HG03565 (cell line): ENCODE data around the gene CENPA.

Experiments used
- ATAC-seq: cut with Tn5 transposase; IDR thresholded peaks from one replicate; pipeline ENCODE4 v1.9.1; 2021; ENCODE audit warnings: mild to moderate bottlenecking, moderate library complexity; ENCODE audit not compliant: unreplicated experiment

CENPA gene

DNA sequence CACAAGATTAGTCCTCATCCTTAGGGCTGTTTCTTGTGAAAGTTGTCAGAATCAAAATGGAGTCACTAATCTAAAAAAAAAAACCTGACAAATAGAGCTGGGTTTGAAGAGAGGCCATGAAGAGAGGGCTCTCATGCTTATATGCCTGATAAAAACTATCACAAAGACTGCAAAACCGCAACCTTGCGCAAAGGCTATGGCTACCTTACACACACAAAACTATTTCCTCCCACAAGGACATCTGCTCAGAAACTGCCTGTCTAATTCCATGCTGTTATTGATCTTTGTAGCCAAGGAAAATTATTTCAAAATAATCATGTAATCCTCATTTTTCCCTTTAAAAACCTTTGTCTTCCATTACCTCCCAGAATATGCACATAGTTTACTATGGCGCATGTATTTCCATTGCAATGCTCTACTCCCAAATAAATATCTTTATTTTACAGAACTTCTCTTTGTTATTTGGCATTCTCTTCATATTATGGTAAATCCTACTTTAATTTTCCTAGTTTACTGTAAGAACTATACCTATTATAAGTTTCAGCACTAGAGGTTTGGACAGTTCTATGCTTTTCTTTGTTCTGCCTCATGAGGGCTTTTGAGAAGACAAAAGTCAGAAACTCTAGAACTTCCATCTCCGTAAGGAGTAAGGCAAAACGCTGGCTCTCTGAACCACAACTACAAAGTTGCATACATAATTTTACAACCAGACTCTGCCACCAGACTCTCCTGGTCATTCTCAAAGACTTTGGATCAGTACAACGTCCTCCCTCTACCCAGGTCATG lies 52.5 kb downstream of the CENPA start:
- no peak for ATAC-seq

GRCh38 chr2:26840937-26841610 lies 55.2 kb downstream of the CENPA start:
- ATAC-seq = no peak

GRCh38 chr2:26843041-26843440 lies 57.2 kb downstream of the CENPA start:
- ATAC-seq = no peak
